HS-27A (cell line): Measurements from ENCODE around the gene SNAPC1.

Experiments used
- DNase-seq: peaks from one replicate; pipeline ENCODE4 v3.0.0-alpha.2; 2012; ENCODE audit warnings: low read depth, missing footprints

The SNAPC1 gene

DNA sequence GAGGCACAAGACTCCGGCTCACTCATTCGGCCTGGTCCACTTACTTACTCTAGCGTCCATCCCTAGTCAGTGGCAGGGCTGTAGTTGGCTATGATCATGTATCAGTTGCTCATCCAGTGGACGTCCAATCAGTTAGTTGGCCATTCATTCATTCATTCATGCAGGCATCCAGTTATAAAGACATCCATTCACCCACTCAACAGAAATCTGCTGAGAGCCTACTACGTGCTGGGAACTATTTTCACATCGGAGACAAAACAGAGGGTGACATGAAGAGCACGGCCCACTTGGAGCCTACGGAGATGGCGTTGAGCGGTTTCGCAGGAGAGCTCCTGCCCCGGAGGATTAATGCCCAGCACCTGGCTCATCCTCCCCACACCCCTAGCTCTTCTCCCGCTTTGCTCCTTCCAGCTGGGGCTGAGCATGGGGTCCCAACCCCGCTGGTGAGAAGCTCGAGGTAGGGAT, 49.7 kb downstream of the SNAPC1 start:
- no peak for DNase-seq

DNA sequence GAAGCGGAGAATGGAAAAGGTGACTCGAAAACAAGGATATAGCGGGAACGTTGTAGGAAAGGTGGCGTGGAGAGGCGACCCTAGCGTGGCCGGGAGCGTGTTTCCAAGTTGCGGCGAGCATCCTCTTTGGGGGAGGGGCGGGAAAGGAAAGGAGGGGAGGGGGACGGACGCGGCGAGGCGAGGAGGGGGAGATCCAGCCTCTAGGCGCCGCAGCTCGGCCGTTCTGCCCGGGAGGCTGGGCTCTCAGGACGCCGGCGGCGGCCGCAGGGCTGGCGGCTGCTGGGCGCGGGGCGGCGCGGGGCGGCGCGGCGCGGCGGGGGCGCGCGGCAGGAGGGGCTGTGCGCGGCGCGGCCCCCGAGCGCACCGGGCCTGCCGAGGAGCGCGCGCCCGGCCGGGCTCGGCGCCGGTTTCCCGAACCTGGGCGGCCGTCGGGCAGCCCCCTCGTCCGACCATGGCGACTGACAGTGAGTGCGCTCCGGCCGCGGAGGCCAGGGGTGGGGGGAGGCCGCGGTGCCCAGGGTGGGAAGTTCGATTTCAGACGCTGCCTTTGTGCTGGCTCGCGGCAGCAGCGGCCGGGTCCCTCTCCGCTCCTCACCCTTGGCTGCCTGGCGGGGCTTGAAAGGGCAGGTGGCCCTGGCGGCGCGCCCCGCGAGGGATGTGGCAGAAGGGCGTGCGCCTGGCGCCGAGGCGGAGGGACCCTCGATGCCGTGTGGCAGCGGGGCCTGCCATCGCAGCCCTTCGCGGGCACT, 50.3 kb downstream of the SNAPC1 start, which contains the start of gene SYT16:
SYT16 (plus strand) TSS at position 357 of the 749 bp plus-strand sequence.
- DNase-seq = no peak

- DNase-seq = no peak
Observed at GRCh38 chr14:61813096-61813606, 50.9 kb downstream of the SNAPC1 start.

- DNase-seq = no peak
Observed at GRCh38 chr14:61822458-61822857, 60.2 kb downstream of the SNAPC1 start.

GRCh38 chr14:61832783-61833182, 70.6 kb downstream of the SNAPC1 start:
- DNase-seq = no peak

DNA sequence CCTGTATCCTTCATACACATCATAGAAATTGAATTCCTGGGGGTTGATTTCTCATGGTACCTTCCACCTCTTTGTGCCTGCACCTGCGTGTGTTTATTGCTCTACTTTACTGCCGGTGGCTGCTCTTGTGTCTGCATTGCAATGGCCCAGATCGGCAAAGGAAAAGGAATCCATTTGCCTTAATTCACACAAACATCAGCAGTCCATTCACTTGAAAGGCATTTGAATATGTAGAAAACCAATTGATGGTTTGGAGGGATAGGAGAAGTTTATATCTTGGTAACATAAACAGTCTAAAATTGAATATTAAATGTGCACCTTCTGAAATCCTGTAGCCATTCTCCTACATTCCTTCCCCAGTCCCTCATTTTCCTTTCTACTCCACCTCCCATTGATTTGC, 74.0 kb downstream of the SNAPC1 start:
- DNase-seq = no peak

- no peak for DNase-seq
Observed at GRCh38 chr14:61836807-61837206, 74.6 kb downstream of the SNAPC1 start.

GRCh38 chr14:61837336-61838229, 75.4 kb downstream of the SNAPC1 start:
- DNase-seq = peak; percentile 56

DNA sequence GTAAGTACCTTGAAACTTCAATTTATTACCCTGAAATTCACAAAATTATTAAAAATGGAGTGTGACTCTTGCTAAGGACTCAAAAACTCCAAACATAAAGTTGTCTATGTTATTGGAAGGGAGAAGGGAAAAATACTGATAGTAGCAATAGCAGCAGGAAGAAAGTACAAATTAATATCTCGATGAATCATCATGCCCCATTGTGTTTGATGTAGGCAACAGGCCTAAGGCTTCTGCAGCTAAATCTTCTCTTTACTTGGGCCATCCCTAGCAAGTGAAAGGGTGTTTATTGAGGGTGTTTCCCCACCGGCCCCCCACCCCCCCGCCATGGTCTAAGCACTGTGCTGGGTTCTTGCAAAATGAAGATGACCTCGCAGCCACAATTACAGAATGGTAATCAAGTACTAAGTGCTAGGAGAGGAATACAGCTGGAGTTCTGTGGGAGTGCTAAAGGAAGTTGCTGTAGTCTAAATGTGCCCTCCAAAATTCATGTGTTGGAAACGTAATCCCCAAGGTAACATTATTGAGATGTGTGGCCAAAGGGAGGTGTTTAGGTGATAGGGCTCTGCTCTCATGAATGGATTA, 76.5 kb downstream of the SNAPC1 start:
- DNase-seq = no peak

DNA sequence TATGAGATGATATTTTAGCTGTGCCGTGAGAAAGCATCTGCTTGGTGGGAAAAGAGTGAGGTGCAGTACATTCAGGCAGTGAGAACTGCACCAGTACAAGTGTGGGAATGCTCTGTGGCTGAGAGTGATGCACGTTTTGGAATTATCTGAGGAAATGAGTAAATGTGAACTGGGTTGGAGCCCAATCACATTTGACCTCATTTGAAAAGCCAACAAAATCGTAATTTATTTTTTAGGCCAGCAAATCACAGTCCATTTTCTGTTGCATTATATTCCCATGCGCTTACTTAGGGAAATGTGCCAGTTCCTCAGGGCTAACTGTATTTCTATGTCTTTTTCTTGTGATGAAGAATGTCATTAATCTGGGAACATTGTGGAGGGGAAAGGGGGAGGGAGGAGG, 77.3 kb downstream of the SNAPC1 start:
- DNase-seq = no peak

DNA sequence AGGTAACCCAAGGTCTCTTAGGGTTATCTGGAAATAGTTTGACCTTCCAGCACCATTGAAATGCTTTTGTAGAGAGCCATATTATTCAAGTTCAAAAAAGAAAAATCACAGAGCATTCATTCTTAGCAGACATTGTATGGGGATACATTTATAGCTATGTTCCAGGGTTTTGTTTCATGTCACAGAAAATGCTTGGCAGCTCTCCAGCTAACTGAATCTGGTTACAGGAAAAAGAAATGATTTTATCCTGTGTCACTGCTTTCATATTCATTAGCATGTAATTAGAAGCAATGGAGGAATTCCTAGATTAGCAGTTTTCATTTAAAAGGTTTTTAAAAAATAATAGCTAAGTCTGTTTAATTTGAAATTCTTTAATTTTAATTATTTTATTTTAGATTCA, 78.9 kb downstream of the SNAPC1 start:
- DNase-seq = no peak
